GM10847 (cell line): Measurements from ENCODE around the gene PDE4B.

ENCODE experiments used
- POLR2A ChIP-seq: IDR thresholded peaks from 2 replicates; pipeline ENCODE4 v1.6.1; 2011; ENCODE audit not compliant: insufficient read length; ENCODE audit errors: extremely low read depth

Gene PDE4B

DNA sequence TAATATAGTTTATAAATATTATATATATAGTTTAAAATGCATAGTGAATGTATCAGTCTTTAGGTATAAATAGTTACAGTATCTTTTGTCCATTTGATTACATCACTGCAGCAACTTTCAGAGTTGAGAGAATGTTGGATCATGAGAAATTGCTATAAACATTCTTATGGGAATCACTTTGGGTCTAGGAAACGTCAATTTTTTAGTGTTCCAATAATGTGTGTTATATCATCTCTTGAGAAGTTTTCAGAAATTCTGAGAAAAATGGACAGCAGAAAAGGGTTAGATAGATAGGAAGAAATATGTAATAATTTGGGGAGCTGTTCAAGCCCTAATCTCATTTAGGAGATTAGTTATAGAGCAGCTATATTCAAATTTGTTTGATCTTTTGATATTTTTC lies 556.1 kb downstream of the PDE4B start:
- TF ChIP-seq POLR2A: no peak

DNA sequence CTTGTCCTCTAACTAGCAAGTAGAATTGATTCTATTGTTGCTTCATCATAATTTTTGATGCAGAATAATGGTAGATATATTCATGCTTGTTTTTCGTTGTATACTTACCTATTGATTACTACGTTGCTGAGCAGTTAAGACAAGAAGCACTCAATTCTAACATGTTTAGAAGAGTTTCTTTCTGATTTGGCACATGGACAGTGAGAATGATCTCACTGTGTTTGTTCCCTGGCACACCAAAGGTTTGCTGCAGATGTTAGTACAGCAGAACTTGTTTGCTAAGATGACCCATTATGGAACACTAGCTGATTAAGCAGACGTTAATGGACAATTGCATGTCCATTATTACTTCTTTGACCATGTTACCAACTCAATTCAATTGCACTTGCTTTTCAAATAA lies 556.5 kb downstream of the PDE4B start:
- no peak for TF ChIP-seq POLR2A

DNA sequence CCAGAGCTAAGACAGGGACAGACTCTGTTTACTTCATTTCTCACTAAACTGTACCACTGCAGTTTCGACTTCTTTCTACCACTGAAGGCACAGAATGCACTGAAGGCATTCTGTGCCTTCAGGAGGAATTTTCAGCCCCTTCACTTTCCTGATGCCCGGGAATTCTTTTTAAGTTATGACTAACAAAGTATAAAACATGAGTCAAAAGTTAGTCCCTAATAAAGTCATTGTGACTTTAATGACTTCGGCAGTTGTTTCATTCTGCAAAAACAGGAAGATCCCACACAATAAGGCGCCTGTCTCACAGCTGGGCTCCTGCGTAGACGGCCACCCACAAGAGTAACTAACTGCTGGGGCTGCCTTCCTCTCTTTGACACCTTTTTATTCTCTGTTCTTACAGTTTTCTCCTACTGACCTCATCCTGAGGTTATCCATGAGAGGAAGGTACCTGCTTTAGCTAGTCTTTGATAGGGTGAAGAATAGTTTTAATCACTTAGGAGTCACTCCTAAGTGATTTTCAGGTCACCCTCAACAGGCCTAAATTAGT lies 557.4 kb downstream of the PDE4B start:
- no peak for TF ChIP-seq POLR2A

DNA sequence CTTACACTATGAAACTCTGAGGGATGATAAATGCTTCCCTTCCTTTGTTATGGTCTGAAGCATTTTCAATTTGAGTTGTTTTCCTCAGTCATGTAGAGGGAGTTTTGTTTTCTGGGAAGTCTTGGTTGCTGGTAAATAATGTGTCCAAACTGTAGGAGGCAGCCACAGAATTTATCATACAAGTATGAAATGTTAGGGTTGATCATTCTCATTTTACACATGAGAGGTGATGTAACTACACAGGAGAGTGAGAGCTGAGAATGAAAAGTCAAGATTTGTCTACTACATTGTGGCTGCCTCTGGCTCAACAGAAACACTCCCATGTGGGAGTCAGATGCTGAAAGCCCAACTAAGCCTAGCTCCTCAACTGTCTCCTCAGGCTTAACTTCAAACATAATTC lies 558.8 kb downstream of the PDE4B start:
- TF ChIP-seq POLR2A: no peak

DNA sequence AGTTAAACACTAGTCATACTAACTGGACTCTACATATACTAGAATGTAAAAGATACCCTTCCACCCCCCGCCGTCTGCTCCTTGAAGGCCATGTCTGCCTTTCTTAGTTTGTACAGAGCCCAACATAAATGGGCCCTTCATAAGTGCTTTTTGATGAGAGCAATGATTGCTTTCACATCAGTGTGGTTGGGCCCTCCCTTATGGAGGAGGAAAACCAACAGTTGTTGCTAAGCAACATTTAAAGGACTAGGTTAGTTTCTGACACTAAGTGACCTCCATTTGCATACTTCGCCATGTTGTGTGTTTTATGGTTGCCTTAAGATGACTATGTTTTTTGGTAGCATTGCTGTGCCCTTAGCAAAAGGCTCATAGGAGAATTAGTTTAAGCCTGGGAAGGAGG lies 559.2 kb downstream of the PDE4B start:
- TF ChIP-seq POLR2A: no peak

DNA sequence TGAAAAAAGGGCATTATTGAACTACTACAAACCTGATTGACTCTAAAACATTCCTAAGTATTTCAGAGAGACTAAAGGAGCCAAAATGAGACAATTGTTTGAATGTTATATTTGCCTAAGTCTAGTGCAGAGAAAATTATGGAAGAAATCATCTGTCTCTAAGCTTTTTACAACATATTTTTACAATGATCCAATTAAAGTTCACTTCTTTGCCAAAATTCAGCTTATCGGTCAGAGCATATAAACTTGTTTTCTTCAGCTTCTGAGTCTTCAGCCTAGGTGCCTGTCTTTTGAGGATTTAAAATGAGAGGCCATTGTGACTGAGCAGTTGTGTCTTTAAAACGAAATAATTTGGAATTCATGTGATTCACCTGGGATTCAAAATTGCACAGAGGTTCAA lies 560.1 kb downstream of the PDE4B start:
- no peak for TF ChIP-seq POLR2A

DNA sequence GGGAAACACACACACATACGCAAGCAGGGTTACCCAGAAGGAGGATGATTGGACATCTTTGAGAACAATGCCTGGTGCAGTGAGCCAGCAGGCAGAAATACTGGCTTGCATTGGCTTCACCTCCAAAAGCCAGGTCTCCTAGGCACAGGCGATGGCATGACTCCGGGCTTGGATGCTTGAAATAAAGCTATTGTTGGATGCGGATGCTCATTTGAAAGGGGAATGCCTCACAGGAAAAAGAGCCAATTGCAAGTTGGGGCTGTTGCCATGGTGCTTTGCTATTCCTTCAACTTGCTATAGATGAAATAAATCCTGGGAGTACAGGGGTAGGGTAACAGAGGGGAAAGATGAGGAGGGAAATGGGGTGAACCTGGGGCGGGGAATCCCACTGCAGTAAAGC lies 560.6 kb downstream of the PDE4B start:
- TF ChIP-seq POLR2A: no peak

DNA sequence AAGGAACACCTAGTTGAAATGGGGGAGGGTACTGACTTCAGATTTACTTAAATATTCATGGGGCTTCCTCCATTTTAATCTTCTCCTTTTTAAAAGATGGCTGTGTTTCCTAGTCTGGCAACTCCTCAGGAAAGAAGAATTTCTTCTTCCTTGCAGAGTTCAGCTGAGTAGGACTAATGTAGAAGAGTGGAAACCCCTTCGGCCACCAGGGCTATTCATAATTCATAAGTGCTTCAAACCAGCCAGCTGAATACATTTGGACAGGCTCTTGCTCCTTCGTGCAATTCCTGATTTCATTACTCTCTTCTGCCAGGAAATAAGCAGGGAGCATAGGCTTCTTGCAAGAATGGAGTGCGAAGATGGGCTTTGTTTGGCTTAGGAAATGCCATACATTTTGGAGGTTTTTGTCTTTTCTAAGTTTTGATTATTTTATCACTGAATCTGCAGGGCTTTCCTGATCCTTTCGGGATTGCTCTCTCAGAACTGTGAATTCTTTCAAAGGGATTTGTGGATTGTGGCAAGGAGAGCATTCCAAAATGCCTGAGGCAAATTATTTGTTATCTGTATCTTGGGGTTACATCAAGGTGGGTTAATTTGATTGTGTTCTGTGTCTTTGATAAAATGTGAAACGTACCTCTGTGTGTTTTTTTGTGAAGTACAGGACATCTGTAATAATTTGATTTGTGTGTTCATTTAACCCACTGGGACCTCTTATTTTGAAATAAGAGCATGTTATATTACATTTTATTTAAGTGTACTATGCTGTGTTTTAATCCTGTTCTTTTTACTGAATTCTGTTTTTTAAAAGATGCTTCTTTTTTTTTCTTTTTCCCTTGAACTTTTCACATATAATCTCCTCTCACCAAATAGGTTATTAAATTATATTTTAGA lies 561.9 kb downstream of the PDE4B start:
- no peak for TF ChIP-seq POLR2A

DNA sequence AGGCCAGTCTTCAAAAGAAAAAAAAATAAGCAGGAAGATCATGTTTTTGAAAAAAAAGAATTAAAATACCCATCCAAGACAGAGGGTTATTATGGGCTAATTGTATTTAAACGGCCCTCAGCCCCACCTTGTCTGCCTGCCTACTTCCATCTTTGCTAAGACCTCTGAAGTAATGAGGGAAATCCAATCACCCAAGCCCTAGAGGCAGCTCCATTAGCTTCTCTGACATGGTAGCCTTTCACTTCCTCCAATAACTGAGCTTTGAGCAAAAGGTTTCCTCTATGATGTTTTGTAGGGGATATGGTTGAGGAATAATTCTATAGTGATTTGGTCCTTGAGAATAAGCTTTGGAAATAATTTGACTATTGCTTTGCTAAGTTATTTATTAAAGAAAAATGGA lies 563.1 kb downstream of the PDE4B start:
- TF ChIP-seq POLR2A: no peak

DNA sequence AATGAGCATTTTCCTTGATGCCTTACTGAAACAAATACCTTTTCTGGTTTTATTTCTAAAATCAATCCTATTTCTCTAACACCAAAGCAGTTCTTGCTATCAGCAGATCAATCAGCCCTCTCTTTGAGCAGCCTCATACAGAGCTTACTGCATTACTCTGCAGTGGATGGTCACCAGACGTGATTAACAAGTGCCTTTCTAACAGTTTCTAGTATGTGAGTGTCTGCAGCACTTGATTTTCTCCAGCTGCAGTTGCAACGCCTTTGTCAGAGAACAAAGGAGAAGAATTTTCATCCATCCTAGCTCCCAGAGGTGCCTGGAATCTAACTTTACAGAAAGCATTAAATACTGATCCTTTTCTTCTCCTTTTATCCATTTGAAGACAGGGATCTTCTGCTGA lies 563.9 kb downstream of the PDE4B start:
- no peak for TF ChIP-seq POLR2A

DNA sequence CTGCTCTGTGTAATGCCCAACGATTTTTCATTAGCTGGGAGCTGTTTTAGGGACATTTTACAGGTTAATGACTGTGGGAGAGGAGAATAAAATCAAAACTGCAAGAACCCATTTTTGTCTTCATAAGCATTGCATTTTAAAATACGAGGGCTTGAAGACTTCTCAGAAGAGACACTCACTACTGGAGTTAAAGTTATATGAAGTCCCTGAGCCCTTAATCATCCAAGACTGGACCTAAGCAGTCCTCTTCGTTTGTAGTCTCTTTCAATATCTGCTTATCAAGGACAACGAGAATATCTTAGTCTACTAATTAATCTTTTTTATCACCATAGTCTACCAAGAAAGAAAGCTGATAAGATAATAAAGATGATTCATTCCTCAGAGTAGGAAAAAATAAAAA lies 564.3 kb downstream of the PDE4B start:
- no peak for TF ChIP-seq POLR2A

DNA sequence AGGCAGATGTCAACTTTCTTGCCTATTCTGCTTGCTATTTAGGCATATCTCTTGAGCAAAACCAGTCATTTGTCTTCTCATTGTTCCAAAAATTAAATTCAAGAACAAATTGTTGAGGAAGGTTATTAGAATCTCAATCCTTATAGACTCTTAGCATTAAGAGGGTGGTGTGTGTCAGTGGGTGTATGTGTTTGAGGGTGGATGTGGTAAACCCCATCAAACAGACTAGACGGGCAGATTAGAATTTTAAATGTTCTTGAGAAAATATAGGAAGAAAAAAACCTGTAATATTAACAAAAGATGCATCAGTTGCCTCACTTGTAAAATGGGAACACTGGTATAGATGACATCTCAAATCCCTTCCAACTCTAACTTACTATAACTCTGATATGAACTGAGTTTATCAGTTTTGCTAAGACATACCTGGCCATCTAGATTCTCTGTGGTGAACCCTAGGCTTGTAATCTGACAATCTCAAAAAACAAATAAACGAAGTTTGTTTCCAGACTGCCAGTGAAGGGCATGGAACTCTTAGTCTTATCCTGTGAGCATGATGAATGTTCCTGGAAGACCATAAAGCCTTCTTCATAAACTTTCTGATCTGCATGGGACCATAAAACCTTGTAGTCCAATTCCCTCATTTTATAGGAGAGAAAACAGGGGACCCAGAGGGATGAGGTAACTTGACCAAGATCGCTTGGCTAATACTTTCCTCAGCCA lies 564.9 kb downstream of the PDE4B start:
- TF ChIP-seq POLR2A: no peak

DNA sequence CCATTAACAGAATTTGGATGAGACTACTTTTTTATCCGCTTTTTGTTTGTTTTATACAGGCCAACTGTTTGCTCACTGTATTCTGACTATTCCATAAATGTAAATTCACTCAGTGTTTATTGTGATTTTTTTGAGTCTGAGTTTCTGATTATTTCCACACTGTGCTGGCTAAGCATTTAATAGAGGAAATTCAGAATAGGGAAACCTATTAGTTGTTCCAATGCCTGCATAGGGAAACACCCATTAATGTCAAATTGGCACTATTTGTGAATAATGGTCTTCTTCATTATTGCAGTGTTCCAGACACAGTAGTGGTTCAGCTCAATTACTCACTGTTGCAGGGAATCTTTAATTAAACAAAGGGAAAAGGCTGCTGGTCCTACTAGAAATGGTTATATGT lies 566.6 kb downstream of the PDE4B start:
- no peak for TF ChIP-seq POLR2A

DNA sequence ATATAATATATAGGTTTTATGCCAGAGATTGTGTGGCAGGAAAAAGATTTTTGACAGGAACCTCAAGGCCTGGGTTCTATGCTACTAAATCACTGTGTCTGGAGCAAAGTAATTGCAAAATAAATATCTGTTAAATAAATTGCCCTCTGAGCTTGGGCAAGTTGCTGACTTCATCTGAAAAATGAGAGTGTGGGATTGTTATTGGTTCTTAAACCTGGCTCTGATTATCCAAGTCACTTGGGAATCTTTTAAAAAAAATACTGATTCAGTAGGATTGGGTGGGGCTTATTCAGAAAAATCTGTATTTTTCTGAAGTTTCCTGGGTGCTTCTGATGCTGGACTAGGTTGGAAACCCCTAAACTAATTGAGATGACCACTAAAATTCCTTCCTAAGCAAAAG lies 567.1 kb downstream of the PDE4B start:
- TF ChIP-seq POLR2A: no peak

DNA sequence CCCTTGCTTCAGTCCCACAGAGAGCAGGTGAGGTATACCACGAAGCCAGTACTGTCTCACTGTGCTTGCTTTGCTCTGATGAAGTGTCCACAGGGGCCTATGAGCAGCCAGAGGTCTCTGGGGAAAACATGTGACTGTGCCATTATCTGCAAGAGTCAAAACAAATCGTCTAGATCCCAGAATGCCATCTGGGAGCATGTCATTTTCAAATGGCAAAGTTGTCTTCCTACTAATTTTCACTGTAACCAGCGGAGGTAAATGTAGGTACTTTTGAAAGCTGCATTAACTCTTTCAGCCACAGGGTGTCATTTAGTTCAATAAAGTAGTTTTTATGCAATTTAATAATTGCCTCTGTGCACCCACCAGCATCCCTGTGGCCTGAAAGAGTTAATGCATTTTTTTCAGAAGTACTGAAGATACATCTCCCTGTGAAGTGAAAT lies 567.6 kb downstream of the PDE4B start:
- TF ChIP-seq POLR2A: no peak
